ENCODE results near the gene MMP23B. TPM values are rescaled to one million over a fixed set of nuclear protein-coding genes. Genes with fewer than 3 reads are reported as not detected.

MMP23B gene
- total RNA-seq, 1 donor from 2014 or later, result 8.5 TPM

- Mint-ChIP-seq H3K4me1 (ENCODE audit: unreplicated experiment) (peaks cover under 1% of the 10 kb centered on the region), H3K9me3 (ENCODE audit: unreplicated experiment) (no peaks in the 10 kb centered on the region), H3K27ac (ENCODE audit: unreplicated experiment) (no peak overlapping the region), H3K4me3 (ENCODE audit: unreplicated experiment) (no peak overlapping the region), H3K27me3 (ENCODE audit: unreplicated experiment) (no peaks in the 10 kb centered on the region), H3K36me3 (ENCODE audit: unreplicated experiment) (no peaks in the 10 kb centered on the region)
- no peak for DNase-seq (ENCODE audit: extremely low spot score, unreplicated experiment)
- TF ChIP-seq, protein P1, sequence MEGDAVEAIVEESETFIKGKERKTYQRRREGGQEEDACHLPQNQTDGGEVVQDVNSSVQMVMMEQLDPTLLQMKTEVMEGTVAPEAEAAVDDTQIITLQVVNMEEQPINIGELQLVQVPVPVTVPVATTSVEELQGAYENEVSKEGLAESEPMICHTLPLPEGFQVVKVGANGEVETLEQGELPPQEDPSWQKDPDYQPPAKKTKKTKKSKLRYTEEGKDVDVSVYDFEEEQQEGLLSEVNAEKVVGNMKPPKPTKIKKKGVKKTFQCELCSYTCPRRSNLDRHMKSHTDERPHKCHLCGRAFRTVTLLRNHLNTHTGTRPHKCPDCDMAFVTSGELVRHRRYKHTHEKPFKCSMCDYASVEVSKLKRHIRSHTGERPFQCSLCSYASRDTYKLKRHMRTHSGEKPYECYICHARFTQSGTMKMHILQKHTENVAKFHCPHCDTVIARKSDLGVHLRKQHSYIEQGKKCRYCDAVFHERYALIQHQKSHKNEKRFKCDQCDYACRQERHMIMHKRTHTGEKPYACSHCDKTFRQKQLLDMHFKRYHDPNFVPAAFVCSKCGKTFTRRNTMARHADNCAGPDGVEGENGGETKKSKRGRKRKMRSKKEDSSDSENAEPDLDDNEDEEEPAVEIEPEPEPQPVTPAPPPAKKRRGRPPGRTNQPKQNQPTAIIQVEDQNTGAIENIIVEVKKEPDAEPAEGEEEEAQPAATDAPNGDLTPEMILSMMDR (IDR thresholded peaks at IDR 0.05), result no peak
Observed at GRCh38 chr1:1626207-1627141, 5.5 kb upstream of the MMP23B start.

DNA sequence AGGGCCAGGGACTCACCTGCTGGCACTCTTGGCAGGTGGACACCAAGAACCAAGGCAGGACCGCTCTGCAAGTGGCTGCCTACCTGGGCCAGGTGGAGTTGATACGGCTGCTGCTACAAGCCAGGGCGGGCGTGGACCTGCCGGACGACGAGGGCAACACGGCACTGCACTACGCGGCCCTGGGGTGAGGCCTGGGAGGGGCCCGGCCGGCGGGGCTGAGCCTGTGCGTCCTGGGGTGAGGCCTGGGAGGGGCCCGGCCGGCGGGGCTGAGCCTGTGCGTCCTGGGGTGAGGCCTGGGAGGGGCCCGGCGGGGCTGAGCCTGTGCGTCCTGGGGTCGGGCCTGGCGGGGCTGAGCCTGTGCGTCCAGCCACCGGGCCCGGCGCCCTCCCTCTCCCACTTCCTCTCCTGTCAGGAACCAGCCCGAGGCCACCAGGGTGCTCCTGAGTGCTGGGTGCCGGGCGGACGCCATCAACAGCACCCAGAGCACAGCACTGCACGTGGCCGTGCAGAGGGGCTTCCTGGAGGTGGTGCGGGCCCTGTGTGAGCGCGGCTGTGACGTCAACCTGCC is 4.6 kb upstream of the MMP23B start:
- Mint-ChIP-seq H3K4me1 (ENCODE audit: unreplicated experiment) (peaks cover 2% of the 10 kb centered on the region), H3K4me3 (ENCODE audit: unreplicated experiment) (no peak overlapping the region), H3K9me3 (ENCODE audit: unreplicated experiment) (no peaks in the 10 kb centered on the region), H3K27ac (ENCODE audit: unreplicated experiment) (no peak overlapping the region), H3K27me3 (ENCODE audit: unreplicated experiment) (no peaks in the 10 kb centered on the region), H3K36me3 (ENCODE audit: unreplicated experiment) (no peaks in the 10 kb centered on the region)
- TF ChIP-seq, protein P1 (IDR thresholded peaks at IDR 0.05), result no peak
- no peak for DNase-seq (ENCODE audit: extremely low spot score, unreplicated experiment)

DNA sequence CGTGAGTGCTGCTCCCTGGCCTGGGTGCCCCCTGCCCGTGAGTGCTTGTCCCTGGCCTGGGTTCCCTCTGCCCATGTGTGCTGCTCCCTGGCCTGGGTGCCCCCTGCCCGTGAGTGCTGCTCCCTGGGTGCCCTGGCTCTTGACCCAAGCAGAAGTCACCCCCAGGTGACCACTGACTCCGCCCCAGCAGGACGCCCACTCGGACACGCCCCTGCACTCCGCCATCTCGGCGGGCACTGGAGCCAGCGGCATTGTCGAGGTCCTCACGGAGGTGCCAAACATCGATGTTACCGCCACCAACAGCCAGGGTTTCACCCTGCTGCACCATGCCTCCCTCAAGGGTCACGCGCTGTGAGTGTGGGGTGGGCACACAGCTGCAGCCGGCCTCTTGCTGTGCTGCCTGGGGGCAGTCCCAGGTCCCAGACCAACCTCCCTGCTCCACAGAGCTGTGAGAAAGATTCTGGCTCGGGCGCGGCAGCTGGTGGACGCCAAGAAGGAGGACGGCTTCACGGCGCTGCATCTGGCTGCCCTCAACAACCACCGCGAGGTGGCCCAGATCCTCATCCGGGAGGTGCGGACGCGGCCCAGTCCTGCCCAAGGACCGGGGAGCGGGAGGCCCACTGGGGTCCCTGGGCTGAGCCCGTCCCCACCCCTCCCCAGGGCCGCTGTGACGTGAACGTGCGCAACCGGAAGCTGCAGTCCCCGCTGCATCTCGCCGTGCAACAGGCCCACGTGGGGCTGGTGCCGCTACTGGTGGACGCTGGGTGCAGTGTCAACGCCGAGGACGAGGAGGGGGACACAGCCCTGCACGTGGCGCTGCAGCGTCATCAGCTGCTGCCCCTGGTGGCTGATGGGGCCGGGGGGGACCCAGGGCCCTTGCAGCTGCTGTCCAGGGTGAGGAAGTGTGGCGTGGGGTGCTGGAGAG is 3.9 kb upstream of the MMP23B start:
- TF ChIP-seq, protein P1 (IDR thresholded peaks at IDR 0.05), result no peak
- H3K27me3 Mint-ChIP-seq (ENCODE audit: unreplicated experiment), result no peaks in the 10 kb centered on the region
- H3K27ac Mint-ChIP-seq (ENCODE audit: unreplicated experiment), result no peak overlapping the region
- H3K4me1 Mint-ChIP-seq (ENCODE audit: unreplicated experiment), result peaks cover 2% of the 10 kb centered on the region
- no peak overlapping the region for H3K4me3 Mint-ChIP-seq (ENCODE audit: unreplicated experiment)
- no peak for DNase-seq (ENCODE audit: extremely low spot score, unreplicated experiment)
- no peaks in the 10 kb centered on the region for H3K36me3 Mint-ChIP-seq (ENCODE audit: unreplicated experiment)
- no peaks in the 10 kb centered on the region for H3K9me3 Mint-ChIP-seq (ENCODE audit: unreplicated experiment)

GRCh38 chr1:1628754-1629429 is 3.1 kb upstream of the MMP23B start:
- H3K4me1 Mint-ChIP-seq (ENCODE audit: unreplicated experiment), result peaks cover 2% of the 10 kb centered on the region
- no peak for DNase-seq (ENCODE audit: extremely low spot score, unreplicated experiment)
- TF ChIP-seq, protein P1 (IDR thresholded peaks at IDR 0.05), result no peak
- H3K4me3 Mint-ChIP-seq (ENCODE audit: unreplicated experiment), result no peak overlapping the region
- no peaks in the 10 kb centered on the region for H3K36me3 Mint-ChIP-seq (ENCODE audit: unreplicated experiment)
- no peaks in the 10 kb centered on the region for H3K27me3 Mint-ChIP-seq (ENCODE audit: unreplicated experiment)
- no peak overlapping the region for H3K27ac Mint-ChIP-seq (ENCODE audit: unreplicated experiment)
- H3K9me3 Mint-ChIP-seq (ENCODE audit: unreplicated experiment), result no peaks in the 10 kb centered on the region

Data from osteocyte (in vitro differentiated cells).